HepG2 (cell line): ENCODE results near the gene MNX1. TPM values are rescaled to one million over a fixed set of nuclear protein-coding genes. Genes with fewer than 3 reads are reported as not detected.
A peak's percentile ranks its signal among the peaks of the same experiment; 100 is the strongest.

Source experiments
- BRCA1 ChIP-seq: sonication (generic); formaldehyde crosslinking; IDR thresholded peaks from 2 replicates; pipeline ENCODE4 v1.4.0; 2020; ENCODE audit warnings: missing genetic modification reagents
- CBFB ChIP-seq: sonication (generic); formaldehyde crosslinking; IDR thresholded peaks from 2 replicates; pipeline ENCODE4 v1.4.0; 2020; ENCODE audit warnings: missing genetic modification reagents
- ELF1 ChIP-seq: sonication (generic); formaldehyde crosslinking; IDR thresholded peaks from 2 replicates; pipeline ENCODE4 v1.4.0; 2020; ENCODE audit warnings: missing genetic modification reagents
- ELK4 ChIP-seq: sonication (generic); formaldehyde crosslinking; IDR thresholded peaks from 2 replicates; pipeline ENCODE4 v1.9.0; 2021; ENCODE audit warnings: missing genetic modification reagents, borderline replicate concordance
- GPN1 ChIP-seq: sonication (generic); formaldehyde crosslinking; IDR thresholded peaks from 2 replicates; pipeline ENCODE4 v1.5.1; 2020; ENCODE audit warnings: missing genetic modification reagents, borderline replicate concordance
- HOXA5 ChIP-seq: sonication (generic); formaldehyde crosslinking; IDR thresholded peaks from 2 replicates; pipeline ENCODE4 v1.4.0; 2020; ENCODE audit warnings: missing genetic modification reagents
- IKZF4 ChIP-seq: sonication (generic); formaldehyde crosslinking; IDR thresholded peaks from 2 replicates; pipeline ENCODE4 v1.5.1; 2020; ENCODE audit warnings: borderline replicate concordance, mild to moderate bottlenecking, low read depth, missing genetic modification reagents; ENCODE audit errors: not compliant biosample characterization
- JUNB ChIP-seq: sonication (generic); formaldehyde crosslinking; IDR thresholded peaks from 2 replicates; pipeline ENCODE4 v1.8.0; 2022; ENCODE audit warnings: missing genetic modification reagents, mild to moderate bottlenecking, borderline replicate concordance
- KDM1A ChIP-seq: IDR thresholded peaks from 2 replicates; pipeline ENCODE4 v1.6.1; 2016; ENCODE audit warnings: missing compliant biosample characterization
- LBX2 ChIP-seq: sonication (generic); formaldehyde crosslinking; IDR thresholded peaks from 2 replicates; pipeline ENCODE4 v1.5.0; 2020; ENCODE audit warnings: missing genetic modification reagents, mild to moderate bottlenecking, borderline replicate concordance
- MAF1 ChIP-seq: sonication (generic); formaldehyde crosslinking; IDR thresholded peaks from 2 replicates; pipeline ENCODE4 v1.5.0; 2020; ENCODE audit warnings: missing genetic modification reagents, borderline replicate concordance
- MTA3 ChIP-seq: sonication (generic); formaldehyde crosslinking; IDR thresholded peaks from 2 replicates; pipeline ENCODE4 v1.4.0; 2020; ENCODE audit warnings: missing genetic modification reagents
- NFKB2 ChIP-seq: sonication (generic); formaldehyde crosslinking; IDR thresholded peaks from 2 replicates; pipeline ENCODE4 v1.4.0; 2020; ENCODE audit warnings: missing genetic modification reagents, borderline replicate concordance
- POLR2A ChIP-seq, 2 experiments: IDR thresholded peaks; 2 replicates each; pipeline ENCODE4 v1.6.1; 2011; ENCODE audit warnings: low read depth in 2 of 2, low read length in 2 of 2, mild to moderate bottlenecking in 1 of 2, moderate library complexity in 1 of 2; ENCODE audit not compliant: insufficient read depth in 1 of 2
- SAFB2 ChIP-seq: sonication (generic); formaldehyde crosslinking; IDR thresholded peaks from 2 replicates; pipeline ENCODE4 v1.5.1; 2020; ENCODE audit warnings: missing genetic modification reagents, low read depth, mild to moderate bottlenecking, borderline replicate concordance
- ZFP82 ChIP-seq: sonication (generic); formaldehyde crosslinking; IDR thresholded peaks from 2 replicates; pipeline ENCODE4 v1.5.1; 2020; ENCODE audit warnings: mild to moderate bottlenecking, missing genetic modification reagents, borderline replicate concordance
- ZHX1 ChIP-seq: sonication (generic); formaldehyde crosslinking; IDR thresholded peaks from 2 replicates; pipeline ENCODE4 v1.8.1; 2022; ENCODE audit warnings: low read depth, mild to moderate bottlenecking, missing genetic modification reagents
- ZKSCAN1 ChIP-seq: fragments of 150-350 bp; IDR thresholded peaks from 2 replicates; pipeline ENCODE4 v1.6.1; 2014; ENCODE audit warnings: low read length
- ZNF235 ChIP-seq: sonication (generic); formaldehyde crosslinking; IDR thresholded peaks from 2 replicates; pipeline ENCODE4 v1.8.1; 2023; ENCODE audit warnings: mild to moderate bottlenecking, missing genetic modification reagents, borderline replicate concordance
- ZNF335 ChIP-seq: sonication (generic); formaldehyde crosslinking; IDR thresholded peaks from 2 replicates; pipeline ENCODE4 v1.4.0; 2020; ENCODE audit warnings: missing genetic modification reagents
- polyA plus RNA-seq, 8 experiments: library from polyadenylated mRNA; depleted of rRNA in 3 of 8; stranded (reverse) in 7 of 8; unstranded in 1 of 8; fragments of >200 nt; fragmentation: Illumina TruSeq in 4 of 8; extraction: Trizol in 4 of 8; gene quantifications; 2 replicates each; pipeline versions ENCODE4 v1.2.1 to v1.2.3, GENCODE V29; 2011 to 2016; ENCODE audit warnings: low read depth in 4 of 8, missing spikeins in 1 of 8, mixed read lengths in 1 of 8; ENCODE audit not compliant: insufficient read depth in 1 of 8
- total RNA-seq, 5 experiments: library from RNA; depleted of rRNA; stranded (reverse); fragments of >200 nt; fragmentation: Illumina TruSeq; extraction: Trizol; gene quantifications; 2 replicates each; pipeline ENCODE4 v1.2.3, GENCODE V29; 2016; ENCODE audit warnings: low read depth in 1 of 5
- TF ChIP-seq, protein P1 (sequence below): IDR thresholded peaks from 2 replicates; pipeline ENCODE4 v1.6.1; 2016; ENCODE audit warnings: low read depth, control low read depth
- TF ChIP-seq, protein P2 (sequence below): sonication (generic); formaldehyde crosslinking; IDR thresholded peaks from 2 replicates; pipeline ENCODE4 v1.5.0; 2020; ENCODE audit warnings: mild to moderate bottlenecking, missing genetic modification reagents, moderate library complexity

Gene MNX1
- total and polyA plus RNA-seq, 2 of the 13 experiments (the other 11 are each of a cell fraction or from before 2014, with no cell fraction given): 0.94 to 6.1 TPM

GRCh38 chr7:156988343-156989185 lies 21.9 kb downstream of the MNX1 start (continued):
- TF ChIP-seq, protein P1, sequence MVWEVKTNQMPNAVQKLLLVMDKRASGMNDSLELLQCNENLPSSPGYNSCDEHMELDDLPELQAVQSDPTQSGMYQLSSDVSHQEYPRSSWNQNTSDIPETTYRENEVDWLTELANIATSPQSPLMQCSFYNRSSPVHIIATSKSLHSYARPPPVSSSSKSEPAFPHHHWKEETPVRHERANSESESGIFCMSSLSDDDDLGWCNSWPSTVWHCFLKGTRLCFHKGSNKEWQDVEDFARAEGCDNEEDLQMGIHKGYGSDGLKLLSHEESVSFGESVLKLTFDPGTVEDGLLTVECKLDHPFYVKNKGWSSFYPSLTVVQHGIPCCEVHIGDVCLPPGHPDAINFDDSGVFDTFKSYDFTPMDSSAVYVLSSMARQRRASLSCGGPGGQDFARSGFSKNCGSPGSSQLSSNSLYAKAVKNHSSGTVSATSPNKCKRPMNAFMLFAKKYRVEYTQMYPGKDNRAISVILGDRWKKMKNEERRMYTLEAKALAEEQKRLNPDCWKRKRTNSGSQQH (CRISPR knock-in tag): no peak
- TF ChIP-seq GPN1 (CRISPR knock-in tag) (no peak; the same call in 1 of the 2 replicates), SAFB2 (no peak), ZKSCAN1 (no peak), NFKB2 (CRISPR knock-in tag) (peak; percentile 65; the same call in 1 of the 2 replicates), HOXA5 (CRISPR knock-in tag) (peak; percentile 70; the same call in 1 of the 2 replicates), ELF1 (CRISPR knock-in tag) (no peak; the same call in 1 of the 2 replicates), KDM1A (CRISPR knock-in tag) (peak; percentile 59; the same call in 1 of the 2 replicates), POLR2A (IDR thresholded peaks at IDR 0.05; ENCODE audit: insufficient read depth in 1 of 2, low read depth in 2 of 2, low read length in 2 of 2) (no peak), ZNF335 (CRISPR knock-in tag) (no peak), JUNB (0 out of 2 replicates have a peak, but pooled peaks have one; percentile 38), MTA3 (no peak), ELK4 (no peak), ZFP82 (CRISPR knock-in tag) (no peak), IKZF4 (CRISPR knock-in tag) (no peak), ZNF235 (CRISPR knock-in tag) (no peak), BRCA1 (CRISPR knock-in tag) (no peak), LBX2 (CRISPR knock-in tag) (no peak), ZHX1 (CRISPR knock-in tag) (no peak; the same call in 1 of the 2 replicates), CBFB (CRISPR knock-in tag) (peak; percentile 36; the same call in 1 of the 2 replicates), MAF1 (CRISPR knock-in tag) (no peak)
- TF ChIP-seq, protein P2, sequence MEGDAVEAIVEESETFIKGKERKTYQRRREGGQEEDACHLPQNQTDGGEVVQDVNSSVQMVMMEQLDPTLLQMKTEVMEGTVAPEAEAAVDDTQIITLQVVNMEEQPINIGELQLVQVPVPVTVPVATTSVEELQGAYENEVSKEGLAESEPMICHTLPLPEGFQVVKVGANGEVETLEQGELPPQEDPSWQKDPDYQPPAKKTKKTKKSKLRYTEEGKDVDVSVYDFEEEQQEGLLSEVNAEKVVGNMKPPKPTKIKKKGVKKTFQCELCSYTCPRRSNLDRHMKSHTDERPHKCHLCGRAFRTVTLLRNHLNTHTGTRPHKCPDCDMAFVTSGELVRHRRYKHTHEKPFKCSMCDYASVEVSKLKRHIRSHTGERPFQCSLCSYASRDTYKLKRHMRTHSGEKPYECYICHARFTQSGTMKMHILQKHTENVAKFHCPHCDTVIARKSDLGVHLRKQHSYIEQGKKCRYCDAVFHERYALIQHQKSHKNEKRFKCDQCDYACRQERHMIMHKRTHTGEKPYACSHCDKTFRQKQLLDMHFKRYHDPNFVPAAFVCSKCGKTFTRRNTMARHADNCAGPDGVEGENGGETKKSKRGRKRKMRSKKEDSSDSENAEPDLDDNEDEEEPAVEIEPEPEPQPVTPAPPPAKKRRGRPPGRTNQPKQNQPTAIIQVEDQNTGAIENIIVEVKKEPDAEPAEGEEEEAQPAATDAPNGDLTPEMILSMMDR (CRISPR knock-in tag): no peak
